Measurements from ENCODE around the gene CDK14.

GRCh38 chr7:90839727-90840291 lies 243.7 kb downstream of the CDK14 start:
- TF ChIP-seq CTCF (IDR thresholded peaks at IDR 0.05), result no peak
- no peak for TF ChIP-seq EZH2 (IDR thresholded peaks at IDR 0.05; ENCODE audit: borderline replicate concordance, insufficient read depth, low read depth, low read length, poor library complexity, severe bottlenecking)
